Stimulated activated naive CD4-positive, alpha-beta T cell treated with Interleukin-2 at 50 U/mL for 16 hours (primary cell): ENCODE results near the gene HYAL1.
"Not testable (repeated sequence)": the region's sequence is repeated elsewhere in the genome, so short reads cannot be mapped to it uniquely, and the experiment has no call there.

Experiments
- DNase-seq: peaks from one replicate; lab custom pipeline; 2025; lab: John Stamatoyannopoulos, UW

The HYAL1 gene

GRCh38 chr3:50294089-50294488 is 9.3 kb downstream of the HYAL1 start:
- no peak for DNase-seq

- DNase-seq = no peak
Measured at GRCh38 chr3:50293079-50293801, 10.1 kb downstream of the HYAL1 start.

- peak; percentile 96 for DNase-seq
Measured at GRCh38 chr3:50292159-50293078, 11.0 kb downstream of the HYAL1 start, which contains the start of gene IFRD2. Gene IFRD2, minus strand, starts transcription at chr3:50292429. Its CDS starts 155 bp downstream, at chr3:50292274.

GRCh38 chr3:50290161-50290641 is 13.2 kb downstream of the HYAL1 start:
- no peak for DNase-seq

GRCh38 chr3:50289130-50289529 is 14.2 kb downstream of the HYAL1 start:
- no peak for DNase-seq

- no peak for DNase-seq
Measured at GRCh38 chr3:50288387-50289007, 14.9 kb downstream of the HYAL1 start.

GRCh38 chr3:50287262-50287661 is 16.1 kb downstream of the HYAL1 start:
- DNase-seq = no peak

- DNase-seq = no peak
Measured at GRCh38 chr3:50286322-50287227, 16.8 kb downstream of the HYAL1 start.

GRCh38 chr3:50284121-50284520 is 19.3 kb downstream of the HYAL1 start:
- DNase-seq = not testable (repeated sequence)

GRCh38 chr3:50279255-50280016 is 23.9 kb downstream of the HYAL1 start:
- no peak for DNase-seq

GRCh38 chr3:50278880-50279224 is 24.5 kb downstream of the HYAL1 start, which contains the start of gene LSMEM2:
Gene LSMEM2, plus strand, starts transcription at chr3:50279087. Its CDS starts 27 bp downstream, at chr3:50279114.
- no peak for DNase-seq

- no peak for DNase-seq
Measured at GRCh38 chr3:50278123-50278879, 25.1 kb downstream of the HYAL1 start.

GRCh38 chr3:50276762-50277101 is 26.6 kb downstream of the HYAL1 start:
- DNase-seq = no peak

- DNase-seq = peak; percentile 25
Measured at GRCh38 chr3:50275996-50276761, 27.2 kb downstream of the HYAL1 start.

- DNase-seq = no peak
Measured at GRCh38 chr3:50275141-50275995, 28.0 kb downstream of the HYAL1 start.

GRCh38 chr3:50274371-50275104 is 28.8 kb downstream of the HYAL1 start:
- DNase-seq = peak; percentile 66

GRCh38 chr3:50273689-50274065 is 29.7 kb downstream of the HYAL1 start:
- DNase-seq = no peak
